ENCODE measurements around the gene TTC7B. TPM values are rescaled to one million over a fixed set of nuclear protein-coding genes. Genes with fewer than 3 reads are reported as not detected.
"Not testable (repeated sequence)": the region's sequence is repeated elsewhere in the genome, so short reads cannot be mapped to it uniquely, and the experiment has no call there.

Gene TTC7B
- 10 to 100 TPM; 19.1 to 87.6 (median 22.1) TPM for total RNA-seq

GRCh38 chr14:90815822-90816662 lies at the start of gene TTC7B:
TTC7B (minus strand) TSS chr14:90816430; CDS start chr14:90816295, 135 bp downstream.
- H3K9me3 ChIP-seq = no peaks in the 10 kb centered on the region
- 0 to 6% methylated on average over 2 to 12 of the region's 111 CpGs for whole genome bisulfite sequencing, 2 donors
- TF ChIP-seq CTCF (IDR thresholded peaks at IDR 0.05) (peak in 2 of 6 experiments; percentile 26 to 69), POLR2A (IDR thresholded peaks at IDR 0.05) (no peak)
- H3K36me3 ChIP-seq = no peaks in the 10 kb centered on the region
- peaks cover 5 to 11% of the 10 kb centered on the region in 2 donors for H3K4me1 ChIP-seq
- peak within 1 kb of the TSS in 2 of 3 donors; percentile 25 to 46 for H3K4me3 ChIP-seq (replicated peaks in 1 of 3)
- no peaks in the 10 kb centered on the region for H3K27me3 ChIP-seq
- DNase-seq = peak; percentile 34 to 47
- no peak within 1 kb of the TSS for H3K27ac ChIP-seq
- intact Hi-C loops (cut with DNase I) = loop anchor here (5.0 kb wide), 1 partner anchor 59 kb away; no protein-coding TSS in a partner anchor

DNA sequence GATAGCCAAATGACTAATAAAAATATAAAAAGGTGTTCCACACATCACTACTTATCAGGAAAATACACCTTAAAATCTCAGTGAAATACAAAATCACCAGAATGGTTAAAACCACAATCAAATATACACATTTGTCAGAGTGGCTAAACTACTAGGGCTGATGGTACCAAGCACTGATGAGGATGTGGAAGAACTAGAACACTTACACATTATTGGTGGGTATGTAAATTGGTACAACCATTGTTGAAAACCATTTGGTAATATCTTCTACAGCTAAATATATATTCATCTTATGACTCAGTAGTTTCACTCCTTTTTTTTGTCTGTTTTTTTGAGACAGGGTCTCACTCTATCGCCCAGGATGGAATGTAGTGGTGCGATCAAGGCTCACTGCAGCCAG lies 48.5 kb upstream of the TTC7B start:
- Histone ChIP-seq H3K9me3 (no peaks in the 10 kb centered on the region), H3K36me3 (no peaks in the 10 kb centered on the region), H3K4me1 (no peaks in the 10 kb centered on the region), H3K27ac (no peak overlapping the region), H3K4me3 (replicated peaks in 1 of 3) (no peak overlapping the region), H3K27me3 (no peaks in the 10 kb centered on the region)
- WGBS, 2 donors = 96% methylated on average over 2 of the region's 2 CpGs
- DNase-seq = no peak
- intact Hi-C loops (cut with DNase I) = no loop called here
- no peak for TF ChIP-seq CTCF (IDR thresholded peaks at IDR 0.05)
- no peak for TF ChIP-seq POLR2A (IDR thresholded peaks at IDR 0.05)

DNA sequence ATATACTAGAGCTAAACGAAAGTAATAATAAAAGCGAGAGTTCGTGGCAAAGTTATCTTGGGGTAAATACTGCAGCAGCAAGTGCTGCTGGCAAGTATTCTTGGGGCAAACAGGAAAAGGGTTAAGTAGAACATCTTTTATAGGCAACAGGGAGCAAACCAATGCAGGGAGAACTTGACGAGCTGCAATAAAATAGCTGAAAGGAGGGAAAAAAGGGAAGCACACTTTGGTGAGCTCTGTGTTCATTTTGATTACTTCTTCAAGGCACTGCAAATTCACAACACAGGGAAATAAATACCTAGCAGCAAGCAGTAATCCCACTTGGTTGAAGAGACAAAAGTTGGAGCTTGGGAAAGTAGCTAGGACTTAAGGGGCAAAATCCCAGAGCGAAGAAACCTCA lies 42.3 kb upstream of the TTC7B start:
- intact Hi-C loops (cut with DNase I) = no loop called here
- Histone ChIP-seq H3K4me1 (no peaks in the 10 kb centered on the region), H3K27me3 (no peaks in the 10 kb centered on the region), H3K27ac (no peak overlapping the region), H3K4me3 (replicated peaks in 1 of 3) (no peak overlapping the region), H3K9me3 (no peaks in the 10 kb centered on the region), H3K36me3 (no peaks in the 10 kb centered on the region)
- 72 to 74% methylated on average over 5 of the region's 5 CpGs for WGBS, 2 donors
- no peak for DNase-seq
- TF ChIP-seq POLR2A (IDR thresholded peaks at IDR 0.05) = no peak

- WGBS, 2 donors = 77 to 79% methylated on average over 6 of the region's 6 CpGs
- TF ChIP-seq POLR2A (IDR thresholded peaks at IDR 0.05) (no peak), CTCF (IDR thresholded peaks at IDR 0.05) (no peak)
- H3K27ac ChIP-seq = no peak overlapping the region
Measured at GRCh38 chr14:90857866-90858265, 41.6 kb upstream of the TTC7B start.

GRCh38 chr14:90856115-90856514 lies 39.9 kb upstream of the TTC7B start:
- H3K36me3 ChIP-seq; intact Hi-C loops (cut with DNase I); H3K9me3 ChIP-seq; H3K4me3 ChIP-seq (replicated peaks in 1 of 3); H3K27me3 ChIP-seq; H3K4me1 ChIP-seq; H3K27ac ChIP-seq; DNase-seq: not testable (repeated sequence)
- 85 to 87% methylated on average over 5 of the region's 5 CpGs for WGBS, 2 donors

More at GRCh38 chr14:90857866-90858265, 41.6 kb upstream of the TTC7B start:
- intact Hi-C loops (cut with DNase I) = no loop called here
- no peaks in the 10 kb centered on the region for H3K36me3 ChIP-seq
- DNase-seq = no peak
- no peaks in the 10 kb centered on the region for H3K4me1 ChIP-seq
- no peaks in the 10 kb centered on the region for H3K9me3 ChIP-seq
- H3K4me3 ChIP-seq (replicated peaks in 1 of 3) = no peak overlapping the region
- no peaks in the 10 kb centered on the region for H3K27me3 ChIP-seq

GRCh38 chr14:90853116-90853515 lies 36.9 kb upstream of the TTC7B start:
- no peak for DNase-seq
- no peaks in the 10 kb centered on the region for H3K27me3 ChIP-seq
- no peak overlapping the region for H3K4me3 ChIP-seq (replicated peaks in 1 of 3)
- intact Hi-C loops (cut with DNase I) = no loop called here
- no peak overlapping the region for H3K27ac ChIP-seq
- no peaks in the 10 kb centered on the region for H3K9me3 ChIP-seq
- no peaks in the 10 kb centered on the region for H3K36me3 ChIP-seq
- TF ChIP-seq POLR2A (IDR thresholded peaks at IDR 0.05) = no peak
- no peak for TF ChIP-seq CTCF (IDR thresholded peaks at IDR 0.05)
- no peaks in the 10 kb centered on the region for H3K4me1 ChIP-seq
